GM12878 (cell line): ENCODE results near the gene PPP2R1B.

Experiments
- ATF2 ChIP-seq: IDR thresholded peaks from 2 replicates; pipeline ENCODE4 v1.6.1; 2012; ENCODE audit warnings: low read length, inconsistent platforms
- CTCF ChIP-seq, 3 experiments: IDR thresholded peaks in 2 of 3; conservative IDR thresholded peaks in 1 of 3; 2 replicates each; pipeline ENCODE4 v1.5.1; 2011; ENCODE audit warnings: low read depth in 3 of 3, low read length in 3 of 3, mild to moderate bottlenecking in 3 of 3, control low read depth in 2 of 3, moderate library complexity in 2 of 3, inconsistent platforms in 1 of 3, mixed read lengths in 1 of 3; ENCODE audit not compliant: control insufficient read depth in 2 of 3, insufficient read depth in 1 of 3; ENCODE audit errors: extremely low read depth in 1 of 3
- GABPA ChIP-seq: IDR thresholded peaks from 2 replicates; pipeline ENCODE4 v1.6.1; 2014; ENCODE audit warnings: antibody characterized with exemption, low read depth, mild to moderate bottlenecking, inconsistent platforms
- POLR2A ChIP-seq: IDR thresholded peaks from 2 replicates; pipeline ENCODE4 v1.6.1; 2011; ENCODE audit warnings: low read depth, mild to moderate bottlenecking, low read length
- SMAD1 ChIP-seq: fragments of 450-650 bp; IDR thresholded peaks from 2 replicates; pipeline ENCODE4 v1.6.1; 2018; ENCODE audit warnings: mild to moderate bottlenecking, low read depth; ENCODE audit not compliant: partially characterized antibody
- TF ChIP-seq, protein P1 (sequence below): IDR thresholded peaks from 2 replicates; pipeline ENCODE4 v1.6.1; 2012; ENCODE audit warnings: low read depth, low read length, improper control_type of control experiment
- TF ChIP-seq, protein P2 (sequence below): fragments of 450-650 bp; IDR thresholded peaks from 2 replicates; pipeline ENCODE4 v1.6.1; 2017; ENCODE audit warnings: mild to moderate bottlenecking

GRCh38 chr11:111765984-111766833, at the start of gene PPP2R1B:
- TF ChIP-seq GABPA: no peak
- peak; percentile 89 for TF ChIP-seq POLR2A
- no peak for TF ChIP-seq CTCF (IDR thresholded peaks at IDR 0.05 in 2 of 3, conservative IDR thresholded peaks at IDR 0.05 in 1 of 3; ENCODE audit: control insufficient read depth in 2 of 3, extremely low read depth in 1 of 3, insufficient read depth in 1 of 3, low read depth in 3 of 3, low read length in 3 of 3)
- no peak for TF ChIP-seq ATF2
- TF ChIP-seq, protein P1, sequence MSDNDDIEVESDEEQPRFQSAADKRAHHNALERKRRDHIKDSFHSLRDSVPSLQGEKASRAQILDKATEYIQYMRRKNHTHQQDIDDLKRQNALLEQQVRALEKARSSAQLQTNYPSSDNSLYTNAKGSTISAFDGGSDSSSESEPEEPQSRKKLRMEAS: 0 out of 2 replicates have a peak, but pooled peaks have one; percentile 44
- TF ChIP-seq, protein P2, sequence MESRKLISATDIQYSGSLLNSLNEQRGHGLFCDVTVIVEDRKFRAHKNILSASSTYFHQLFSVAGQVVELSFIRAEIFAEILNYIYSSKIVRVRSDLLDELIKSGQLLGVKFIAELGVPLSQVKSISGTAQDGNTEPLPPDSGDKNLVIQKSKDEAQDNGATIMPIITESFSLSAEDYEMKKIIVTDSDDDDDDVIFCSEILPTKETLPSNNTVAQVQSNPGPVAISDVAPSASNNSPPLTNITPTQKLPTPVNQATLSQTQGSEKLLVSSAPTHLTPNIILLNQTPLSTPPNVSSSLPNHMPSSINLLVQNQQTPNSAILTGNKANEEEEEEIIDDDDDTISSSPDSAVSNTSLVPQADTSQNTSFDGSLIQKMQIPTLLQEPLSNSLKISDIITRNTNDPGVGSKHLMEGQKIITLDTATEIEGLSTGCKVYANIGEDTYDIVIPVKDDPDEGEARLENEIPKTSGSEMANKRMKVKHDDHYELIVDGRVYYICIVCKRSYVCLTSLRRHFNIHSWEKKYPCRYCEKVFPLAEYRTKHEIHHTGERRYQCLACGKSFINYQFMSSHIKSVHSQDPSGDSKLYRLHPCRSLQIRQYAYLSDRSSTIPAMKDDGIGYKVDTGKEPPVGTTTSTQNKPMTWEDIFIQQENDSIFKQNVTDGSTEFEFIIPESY: no peak
- no peak for TF ChIP-seq SMAD1
